AG04449 (cell line): Measurements from ENCODE around the gene ANKH.

Experiments
- CTCF ChIA-PET: fragments of 350-600 bp; formaldehyde crosslinking; extraction: SDS; loops from one replicate; lab custom pipeline; 2021; ENCODE audit warnings: antibody characterized with exemption; lab: Yijun Ruan, JAX
- POLR2A ChIA-PET: fragments of 400-600, 350-600 bp; formaldehyde crosslinking; extraction: SDS; loops from one replicate; lab custom pipeline; 2020; ENCODE audit warnings: antibody characterized with exemption, inconsistent platforms; lab: Yijun Ruan, JAX
- DNase-seq: peaks from one replicate; pipeline ENCODE4 v3.0.0-alpha.2; 2010; ENCODE audit warnings: low read depth, low spot score
- H3K4me3 ChIP-seq: 2 replicates; pipeline ENCODE4 v1.5.1; 2011; ENCODE audit warnings: low read depth, mild to moderate bottlenecking, control low read depth, low read length
- CTCF ChIP-seq: IDR thresholded peaks from one replicate; pipeline ENCODE4 v1.5.1; 2011; ENCODE audit warnings: mild to moderate bottlenecking, moderate library complexity, low read length, control low read depth, inconsistent platforms; ENCODE audit not compliant: insufficient read depth; ENCODE audit errors: missing control alignments

The ANKH gene

GRCh38 chr5:14656898-14657297, 214.7 kb downstream of the ANKH start:
- H3K4me3 ChIP-seq: no peak overlapping the region
- POLR2A ChIA-PET: no interaction called here
- CTCF ChIA-PET: interaction anchor here (1.5 to 8.2 kb wide), 3 partner anchors 9 to 353 kb away, joined by 3 to 63 read pairs (median 6); no protein-coding TSS in a partner anchor
- no peak for DNase-seq
- TF ChIP-seq CTCF: no peak

- TF ChIP-seq CTCF: no peak
- ChIA-PET CTCF (interaction anchor here (1.4 to 1.9 kb wide), 5 partner anchors 10 to 304 kb away, joined by 3 to 16 read pairs (median 6); no protein-coding TSS in a partner anchor), POLR2A (no interaction called here)
- no peak for DNase-seq
- no peak overlapping the region for H3K4me3 ChIP-seq
Measured at GRCh38 chr5:14655146-14655741, 216.3 kb downstream of the ANKH start.
